Measurements from ENCODE around the gene ERICH6.

Gene ERICH6

GRCh38 chr3:150741497-150742140 is 37.9 kb upstream of the ERICH6 start:
- no peak overlapping the region for H3K27ac ChIP-seq
- peaks cover 43% of the 10 kb centered on the region; the same call in 1 of the 2 replicates for H3K79me2 ChIP-seq (ENCODE audit: insufficient read depth, low read depth)
- H2AFZ ChIP-seq (ENCODE audit: low read depth): no peak overlapping the region
- no peak overlapping the region for H3K4me3 ChIP-seq (IDR thresholded peaks at IDR 0.05; ENCODE audit: insufficient read depth, low read depth, low read length)
- no peaks in the 10 kb centered on the region for H3K36me3 ChIP-seq (ENCODE audit: insufficient read depth)
- peaks cover 5% of the 10 kb centered on the region for H4K20me1 ChIP-seq (ENCODE audit: insufficient read depth)
- no peak overlapping the region for H3K9ac ChIP-seq
- no peak overlapping the region for H3K4me2 ChIP-seq
- no peaks in the 10 kb centered on the region for H3K27me3 ChIP-seq (ENCODE audit: insufficient read depth, low read depth)
- H3K4me1 ChIP-seq (ENCODE audit: low read depth, poor library complexity, severe bottlenecking): peaks cover 43% of the 10 kb centered on the region
- TF ChIP-seq, protein P1, sequence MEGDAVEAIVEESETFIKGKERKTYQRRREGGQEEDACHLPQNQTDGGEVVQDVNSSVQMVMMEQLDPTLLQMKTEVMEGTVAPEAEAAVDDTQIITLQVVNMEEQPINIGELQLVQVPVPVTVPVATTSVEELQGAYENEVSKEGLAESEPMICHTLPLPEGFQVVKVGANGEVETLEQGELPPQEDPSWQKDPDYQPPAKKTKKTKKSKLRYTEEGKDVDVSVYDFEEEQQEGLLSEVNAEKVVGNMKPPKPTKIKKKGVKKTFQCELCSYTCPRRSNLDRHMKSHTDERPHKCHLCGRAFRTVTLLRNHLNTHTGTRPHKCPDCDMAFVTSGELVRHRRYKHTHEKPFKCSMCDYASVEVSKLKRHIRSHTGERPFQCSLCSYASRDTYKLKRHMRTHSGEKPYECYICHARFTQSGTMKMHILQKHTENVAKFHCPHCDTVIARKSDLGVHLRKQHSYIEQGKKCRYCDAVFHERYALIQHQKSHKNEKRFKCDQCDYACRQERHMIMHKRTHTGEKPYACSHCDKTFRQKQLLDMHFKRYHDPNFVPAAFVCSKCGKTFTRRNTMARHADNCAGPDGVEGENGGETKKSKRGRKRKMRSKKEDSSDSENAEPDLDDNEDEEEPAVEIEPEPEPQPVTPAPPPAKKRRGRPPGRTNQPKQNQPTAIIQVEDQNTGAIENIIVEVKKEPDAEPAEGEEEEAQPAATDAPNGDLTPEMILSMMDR (conservative IDR thresholded peaks at IDR 0.05; ENCODE audit: low read depth, low read length): no peak

- peaks cover 36% of the 10 kb centered on the region; the same call in 1 of the 2 replicates for H3K79me2 ChIP-seq (ENCODE audit: insufficient read depth, low read depth)
- peaks cover 39% of the 10 kb centered on the region for H3K4me1 ChIP-seq (ENCODE audit: low read depth, poor library complexity, severe bottlenecking)
- TF ChIP-seq, protein P1 (conservative IDR thresholded peaks at IDR 0.05; ENCODE audit: low read depth, low read length): no peak
- H3K9ac ChIP-seq: no peak overlapping the region
- H4K20me1 ChIP-seq (ENCODE audit: insufficient read depth): peaks cover 5% of the 10 kb centered on the region
- no peak overlapping the region for H3K4me3 ChIP-seq (IDR thresholded peaks at IDR 0.05; ENCODE audit: insufficient read depth, low read depth, low read length)
- no peak overlapping the region for H3K4me2 ChIP-seq
- H3K27me3 ChIP-seq (ENCODE audit: insufficient read depth, low read depth): no peaks in the 10 kb centered on the region
- H2AFZ ChIP-seq (ENCODE audit: low read depth): no peak overlapping the region
- H3K36me3 ChIP-seq (ENCODE audit: insufficient read depth): no peaks in the 10 kb centered on the region
- H3K27ac ChIP-seq: no peak overlapping the region
These were observed 37.2 kb upstream of the ERICH6 start for GRCh38 chr3:150740733-150741496.

- Histone ChIP-seq H3K27me3 (ENCODE audit: insufficient read depth, low read depth) (no peaks in the 10 kb centered on the region), H3K27ac (no peak overlapping the region), H3K4me2 (no peak overlapping the region), H3K4me1 (ENCODE audit: low read depth, poor library complexity, severe bottlenecking) (peaks cover 37% of the 10 kb centered on the region), H2AFZ (ENCODE audit: low read depth) (no peak overlapping the region), H3K9ac (no peak overlapping the region), H3K4me3 (IDR thresholded peaks at IDR 0.05; ENCODE audit: insufficient read depth, low read depth, low read length) (no peak overlapping the region), H3K79me2 (ENCODE audit: insufficient read depth, low read depth) (peaks cover 31% of the 10 kb centered on the region; the same call in 1 of the 2 replicates), H4K20me1 (ENCODE audit: insufficient read depth) (peaks cover 5% of the 10 kb centered on the region), H3K36me3 (ENCODE audit: insufficient read depth) (no peaks in the 10 kb centered on the region)
- TF ChIP-seq, protein P1 (conservative IDR thresholded peaks at IDR 0.05; ENCODE audit: low read depth, low read length): no peak
These were observed 36.3 kb upstream of the ERICH6 start for GRCh38 chr3:150739877-150740645.

DNA sequence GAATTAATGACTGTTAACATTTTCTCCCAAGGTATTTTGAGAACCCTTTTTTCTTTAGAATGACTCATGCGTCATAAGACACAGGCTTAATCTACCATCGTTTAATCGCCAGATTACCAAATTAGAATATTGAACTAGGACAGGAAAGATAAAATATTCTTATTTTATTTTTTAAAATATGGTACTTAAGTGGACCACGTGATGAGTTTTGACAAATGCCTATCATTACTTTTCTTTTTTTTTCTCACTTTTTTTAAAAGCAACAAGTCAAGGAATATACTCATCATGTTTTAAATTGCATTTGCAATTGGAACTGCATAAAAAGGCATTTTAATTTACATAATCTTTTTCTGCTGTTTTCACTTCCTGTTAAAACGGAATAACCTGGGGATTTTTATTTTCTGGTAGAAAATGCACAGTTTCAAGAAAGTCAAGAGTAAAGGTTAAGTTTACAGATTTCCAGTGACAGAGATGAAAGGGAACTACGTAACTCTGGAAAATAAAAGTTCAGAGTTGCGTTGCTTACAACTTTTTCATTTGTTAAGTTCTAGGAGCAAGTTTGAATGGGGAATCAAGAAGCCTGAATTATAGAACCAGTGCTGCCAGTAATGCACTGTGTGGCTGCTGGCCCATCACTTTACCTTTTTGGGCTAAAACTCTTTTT is 35.6 kb upstream of the ERICH6 start:
- no peaks in the 10 kb centered on the region for H3K36me3 ChIP-seq (ENCODE audit: insufficient read depth)
- H3K27me3 ChIP-seq (ENCODE audit: insufficient read depth, low read depth): no peaks in the 10 kb centered on the region
- no peak overlapping the region for H3K27ac ChIP-seq
- H3K4me3 ChIP-seq (IDR thresholded peaks at IDR 0.05; ENCODE audit: insufficient read depth, low read depth, low read length): no peak overlapping the region
- TF ChIP-seq, protein P1 (conservative IDR thresholded peaks at IDR 0.05; ENCODE audit: low read depth, low read length): no peak
- H3K4me1 ChIP-seq (ENCODE audit: low read depth, poor library complexity, severe bottlenecking): peaks cover 37% of the 10 kb centered on the region
- no peak overlapping the region for H2AFZ ChIP-seq (ENCODE audit: low read depth)
- peaks cover 30% of the 10 kb centered on the region; the same call in 1 of the 2 replicates for H3K79me2 ChIP-seq (ENCODE audit: insufficient read depth, low read depth)
- H3K4me2 ChIP-seq: no peak overlapping the region
- peaks cover 5% of the 10 kb centered on the region for H4K20me1 ChIP-seq (ENCODE audit: insufficient read depth)
- H3K9ac ChIP-seq: no peak overlapping the region

Data from KMS-11 (cell line).